Measurements from ENCODE around the gene SLC6A5. TPM values are rescaled to one million over a fixed set of nuclear protein-coding genes. Genes with fewer than 3 reads are reported as not detected.

The SLC6A5 gene
- total and polyA plus RNA-seq, 2 donors (not counting 3 experiments of a cell fraction or from before 2014, with no cell fraction given), result not detected

- no peak overlapping the region for H3K27ac ChIP-seq (ENCODE audit: insufficient read depth, low read depth, low read length)
- H3K79me2 ChIP-seq (ENCODE audit: control insufficient read depth, insufficient read depth, low read length), result no peaks in the 10 kb centered on the region
- TF ChIP-seq EZH2 (IDR thresholded peaks at IDR 0.05; ENCODE audit: borderline replicate concordance, low read depth, low read length, severe bottlenecking), result no peak
- TF ChIP-seq GATA2 (IDR thresholded peaks at IDR 0.05; ENCODE audit: insufficient read depth, insufficient read length, low read depth, low read length), result no peak
- TF ChIP-seq POLR2A (IDR thresholded peaks at IDR 0.05; ENCODE audit: low read depth, low read length), result no peak
- no peak for TF ChIP-seq POLR2AphosphoS5 (IDR thresholded peaks at IDR 0.05; ENCODE audit: insufficient read depth, low read depth, low read length)
- no peak for TF ChIP-seq CTCF (IDR thresholded peaks at IDR 0.05; ENCODE audit: extremely low read depth in 1 of 2, insufficient read depth in 1 of 2, low read depth in 1 of 2, low read length in 2 of 2)
- no peak for TF ChIP-seq JUN (IDR thresholded peaks at IDR 0.05; ENCODE audit: borderline replicate concordance, insufficient read depth, insufficient read length, low read depth)
- TF ChIP-seq MYC (IDR thresholded peaks at IDR 0.05; ENCODE audit: low read depth, low read length), result no peak
- no peak for TF ChIP-seq FOS (IDR thresholded peaks at IDR 0.05; ENCODE audit: borderline replicate concordance, insufficient read depth, low read length)
- H3K36me3 ChIP-seq (ENCODE audit: control insufficient read depth in 2 of 2, extremely low read depth in 1 of 2, insufficient read depth in 2 of 2, low read length in 2 of 2), result no peaks in the 10 kb centered on the region
- POLR2A ChIA-PET, result no interaction called here
- no peak overlapping the region for H3K4me2 ChIP-seq (ENCODE audit: insufficient read depth, low read length)
- FAIRE-seq (no peak), DNase-seq (ENCODE audit: low read depth, low spot score) (no peak)
- H2AFZ ChIP-seq (ENCODE audit: low read depth, low read length), result no peak overlapping the region
- H3K9me3 ChIP-seq (replicated peaks; ENCODE audit: control insufficient read depth, insufficient read depth, low read length), result no peaks in the 10 kb centered on the region
- H3K9me1 ChIP-seq (replicated peaks; ENCODE audit: control insufficient read depth, extremely low read depth, insufficient read depth, low read length), result no peaks in the 10 kb centered on the region
- dilution Hi-C loops (cut with MboI; ENCODE audit: extremely low pct_ligation_motif_present, low sequenced_read_pairs) (no loop called here), intact Hi-C loops (cut with micrococcal nuclease) (no loop called here)
- H3K4me1 ChIP-seq (ENCODE audit: control insufficient read depth, extremely low read depth, insufficient read depth, low read length), result no peaks in the 10 kb centered on the region
- no peak overlapping the region for H3K4me3 ChIP-seq (replicated peaks in 1 of 3; ENCODE audit: insufficient read depth in 1 of 3, low read depth in 1 of 3, low read length in 3 of 3)
- no TSS peak for BruUV-seq (replicated peaks)
- H3K9ac ChIP-seq (replicated peaks; ENCODE audit: extremely low read depth, insufficient read depth, low read length), result no peak overlapping the region
- no peaks in the 10 kb centered on the region for H4K20me1 ChIP-seq (replicated peaks; ENCODE audit: control insufficient read depth, extremely low read depth, insufficient read depth, low read length)
- CTCF ChIA-PET, result no interaction called here
- H3K27me3 ChIP-seq (ENCODE audit: control insufficient read depth in 2 of 2, insufficient read depth in 2 of 2, low read length in 2 of 2), result no peaks in the 10 kb centered on the region
These were observed 26.9 kb downstream of the SLC6A5 start for GRCh38 chr11:20626279-20626678.

All from endothelial cell of umbilical vein (primary cell).